HG03060 (cell line): ENCODE data around the gene CLTCL1.
"Not testable (repeated sequence)": the region's sequence is repeated elsewhere in the genome, so short reads cannot be mapped to it uniquely, and the experiment has no call there.

Source experiments
- ATAC-seq: cut with Tn5 transposase; IDR thresholded peaks from one replicate; pipeline ENCODE4 v1.9.1; 2021; ENCODE audit warnings: low read depth, moderate number of reproducible peaks; ENCODE audit not compliant: unreplicated experiment

Gene CLTCL1

DNA sequence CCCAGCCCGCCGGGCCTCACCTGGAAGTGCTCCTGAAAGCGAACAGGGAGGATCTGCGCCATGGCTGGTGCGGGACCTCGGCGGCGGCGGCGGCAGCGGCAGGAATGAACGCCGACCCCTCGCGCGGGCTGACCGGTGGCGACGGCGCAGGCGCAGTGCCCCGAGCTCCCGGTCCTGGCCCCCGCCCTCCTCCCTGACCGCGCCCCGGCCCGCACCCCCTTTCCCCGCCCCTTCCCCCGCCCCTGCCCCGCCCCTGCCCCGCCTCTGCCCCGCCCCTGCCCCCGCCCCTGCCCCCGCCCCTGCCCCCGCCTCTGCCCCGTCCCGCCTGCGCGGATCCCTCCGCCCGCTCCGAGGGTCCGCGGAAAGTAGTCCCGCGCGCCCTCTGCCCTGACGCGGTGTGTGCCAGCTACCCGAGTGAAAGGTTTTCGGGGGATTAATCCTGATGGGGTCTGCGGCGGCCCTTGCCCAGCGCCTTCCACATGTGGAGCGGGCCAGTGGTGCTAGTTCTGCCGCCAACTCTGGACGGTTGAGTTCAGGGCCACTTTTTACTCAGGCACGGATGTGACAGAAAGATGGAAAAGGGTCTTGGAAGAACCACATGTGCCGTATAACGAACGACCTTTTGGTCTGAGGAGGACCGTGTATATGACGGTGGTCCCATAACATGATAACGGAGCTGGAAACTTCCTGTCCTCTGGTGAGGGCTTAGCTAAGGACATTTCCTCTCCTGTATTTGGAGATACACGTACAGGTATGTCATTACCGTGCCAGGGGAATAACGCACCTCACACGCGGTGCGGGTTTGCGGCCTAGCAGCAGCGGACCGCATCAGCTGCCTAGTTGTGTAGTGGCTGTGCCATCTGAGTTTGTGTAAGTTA lies at the start of gene CLTCL1:
CLTCL1 (minus strand) TSS at position 140 of the 878 bp plus-strand sequence; CDS start at position 62, 78 bp downstream.
- no peak for ATAC-seq

GRCh38 chr22:19337137-19337536 lies 45.6 kb upstream of the CLTCL1 start:
- no peak for ATAC-seq

DNA sequence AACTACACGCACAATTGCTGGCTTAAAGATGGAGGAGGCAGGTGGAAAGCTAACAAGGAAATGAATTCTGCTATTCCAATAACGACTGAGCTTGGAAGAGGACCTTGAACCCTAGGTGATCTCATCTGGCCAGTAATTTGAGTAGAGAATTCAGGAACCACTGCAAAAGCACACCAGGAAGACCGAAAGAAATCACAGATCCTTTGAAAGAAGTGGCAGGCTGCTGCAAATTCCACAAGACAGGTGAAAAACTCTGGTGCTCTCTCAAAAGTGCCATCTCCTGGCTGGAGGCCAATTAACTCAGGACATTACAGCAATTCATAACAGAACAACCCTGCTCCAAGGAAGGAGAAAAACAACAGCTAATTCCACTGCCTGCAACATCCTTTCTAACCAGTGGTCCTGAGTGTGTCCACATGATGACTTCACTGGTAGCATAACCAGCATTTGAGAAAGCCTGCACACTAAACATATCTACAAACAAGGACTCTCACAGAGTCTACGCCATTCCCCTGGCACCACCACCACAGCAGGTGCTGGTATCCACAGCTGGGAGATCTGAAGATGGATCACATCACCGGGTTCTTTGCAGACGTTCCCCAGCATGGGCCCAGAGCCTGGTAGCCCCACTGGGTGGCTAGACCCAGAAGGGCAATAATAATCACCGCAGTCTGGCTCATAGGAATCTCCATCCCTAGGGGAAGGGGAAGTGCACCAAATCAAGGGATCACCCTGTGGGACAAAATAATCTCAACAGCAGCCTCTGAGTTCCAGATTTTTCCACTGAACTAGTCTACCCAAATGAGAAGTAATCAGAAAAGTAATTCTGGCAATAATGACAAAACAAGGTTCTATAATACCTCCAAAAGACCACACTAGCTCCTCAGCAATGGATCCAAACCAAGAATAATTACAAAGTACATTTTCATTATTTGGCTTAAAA lies 44.9 kb upstream of the CLTCL1 start:
- no peak for ATAC-seq

DNA sequence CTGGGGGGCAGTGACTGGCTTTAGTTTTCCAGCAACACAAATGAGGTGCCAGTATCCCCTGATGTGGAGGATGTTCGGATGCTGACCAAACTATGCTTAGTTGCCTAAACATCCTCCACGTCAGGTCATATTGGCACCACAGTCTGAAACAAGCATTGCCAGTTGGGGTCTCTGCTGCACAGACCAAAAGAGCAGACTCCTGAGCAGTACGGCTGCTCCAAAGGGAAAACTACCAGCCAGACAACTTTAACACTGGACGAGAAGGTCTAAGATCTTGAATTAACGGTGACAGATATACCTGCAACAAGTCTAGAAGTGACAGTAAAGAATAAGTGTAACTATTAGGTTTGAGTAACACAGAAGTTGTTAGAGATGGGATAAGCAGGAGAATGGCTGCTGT lies 40.5 kb upstream of the CLTCL1 start:
- ATAC-seq = no peak

DNA sequence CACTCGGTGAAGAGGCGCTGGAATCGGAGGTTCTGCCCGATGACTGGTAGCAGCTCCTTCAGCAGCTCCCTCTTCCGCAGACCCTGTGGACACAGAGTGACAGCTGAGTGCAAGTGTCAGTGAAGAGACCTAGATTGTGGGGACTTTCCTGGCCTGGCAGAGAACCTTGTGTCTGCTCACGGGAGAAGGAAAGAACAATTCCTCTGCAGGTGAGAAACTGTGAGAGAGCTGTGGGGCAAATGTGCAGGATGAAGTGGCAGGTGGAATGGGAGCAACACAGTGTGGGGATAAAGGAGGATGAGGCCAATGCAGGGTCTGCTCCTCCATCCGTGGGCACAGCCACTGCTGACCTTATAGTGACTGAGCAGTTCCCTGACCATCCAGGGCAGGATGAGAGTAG lies 40.0 kb upstream of the CLTCL1 start:
- no peak for ATAC-seq

- ATAC-seq = no peak
These were observed 39.4 kb upstream of the CLTCL1 start for GRCh38 chr22:19330865-19331418.

DNA sequence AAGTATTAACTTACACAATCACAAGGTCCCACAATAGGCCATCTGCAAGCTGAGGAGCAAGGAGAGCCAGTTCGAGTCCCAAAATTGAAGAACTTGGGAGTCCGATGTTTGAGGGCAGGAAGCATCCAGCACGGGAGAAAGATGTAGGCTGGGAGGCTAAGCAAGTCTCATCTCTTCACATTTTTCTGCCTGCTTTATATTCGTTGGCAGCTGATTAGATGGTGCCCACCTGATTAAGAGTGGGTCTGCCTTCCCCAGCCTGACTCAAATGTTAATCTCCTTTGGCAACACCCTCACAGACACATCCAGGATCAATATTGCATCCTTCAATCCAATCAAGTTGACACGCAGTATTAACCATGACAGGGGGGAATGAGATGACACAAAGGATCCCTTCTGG lies 38.7 kb upstream of the CLTCL1 start:
- ATAC-seq = not testable (repeated sequence)

GRCh38 chr22:19329454-19329853 lies 37.9 kb upstream of the CLTCL1 start:
- ATAC-seq = no peak

GRCh38 chr22:19325296-19325948 lies 33.9 kb upstream of the CLTCL1 start:
- no peak for ATAC-seq

GRCh38 chr22:19323420-19323819 lies 31.9 kb upstream of the CLTCL1 start:
- not testable (repeated sequence) for ATAC-seq

- no peak for ATAC-seq
These were observed 30.2 kb upstream of the CLTCL1 start for GRCh38 chr22:19321757-19322156.

- ATAC-seq = not testable (repeated sequence)
These were observed 28.6 kb upstream of the CLTCL1 start for GRCh38 chr22:19320136-19320535.

GRCh38 chr22:19319281-19319680 lies 27.8 kb upstream of the CLTCL1 start:
- ATAC-seq = no peak

- no peak for ATAC-seq
These were observed 26.3 kb upstream of the CLTCL1 start for GRCh38 chr22:19317865-19318264.

GRCh38 chr22:19307872-19308271 lies 16.4 kb upstream of the CLTCL1 start:
- ATAC-seq = no peak

- ATAC-seq = not testable (repeated sequence)
These were observed 15.0 kb upstream of the CLTCL1 start for GRCh38 chr22:19306535-19306934.

GRCh38 chr22:19304547-19304946 lies 13.0 kb upstream of the CLTCL1 start:
- no peak for ATAC-seq

GRCh38 chr22:19303785-19304184 lies 12.3 kb upstream of the CLTCL1 start:
- ATAC-seq = no peak

DNA sequence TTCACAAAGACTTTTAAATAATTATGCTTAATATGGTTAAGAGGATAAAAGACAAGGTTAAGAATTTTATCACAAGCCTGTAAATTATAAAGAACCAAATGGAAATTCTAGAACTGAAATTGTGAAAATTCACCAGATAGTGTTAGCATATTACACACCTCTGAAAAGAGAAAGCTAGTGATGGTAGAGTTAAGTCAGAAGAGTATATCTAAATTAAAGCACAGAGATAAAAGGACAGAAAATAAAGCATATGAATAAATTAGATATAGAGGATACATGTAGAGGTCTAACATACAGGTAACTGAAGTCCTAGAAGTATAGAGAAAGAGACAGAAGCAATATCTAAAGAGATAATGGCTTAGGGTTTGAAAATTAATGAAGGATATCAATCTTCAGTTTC lies 4.2 kb upstream of the CLTCL1 start:
- no peak for ATAC-seq

- ATAC-seq = no peak
These were observed 1.1 kb upstream of the CLTCL1 start for GRCh38 chr22:19292458-19293230.
